Esophagus mucosa (tissue), 1 donor: ENCODE data around the gene SNX14. TPM values are rescaled to one million over a fixed set of nuclear protein-coding genes. Genes with fewer than 3 reads are reported as not detected.
"Not testable (repeated sequence)": the region's sequence is repeated elsewhere in the genome, so short reads cannot be mapped to it uniquely, and the experiment has no call there.

ENCODE experiments used
- ATAC-seq: fragments of 200-7000 bp; cut with Tn5 transposase; one replicate; pipeline ENCODE4 v1.9.1; 2020
- total RNA-seq: library from RNA; stranded (reverse); gene quantifications from one replicate; pipeline ENCODE4 v1.2.4, GENCODE V29; 2023
- donor health status: DM: yes; HTN: yes; CAD: no.

The SNX14 gene
- total RNA-seq, 1 donor from 2014 or later, result 35.2 TPM

DNA sequence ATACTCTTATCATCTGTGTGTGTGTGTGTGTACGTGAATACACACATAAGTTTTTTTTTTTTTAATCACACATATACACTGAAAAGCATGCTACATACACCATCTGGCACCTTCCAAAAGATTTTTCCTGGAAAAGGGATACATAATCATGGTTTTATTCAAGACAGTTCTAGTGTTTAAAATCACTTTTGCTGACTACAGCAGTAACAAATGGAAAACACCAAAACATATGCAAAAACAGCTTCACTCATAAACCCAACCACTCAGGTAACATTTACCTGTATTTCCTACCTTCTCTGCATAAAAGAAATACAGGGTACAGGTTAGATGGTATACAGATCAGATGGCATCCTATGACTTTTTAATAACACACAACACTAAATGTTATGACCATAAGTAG lies 2.5 kb downstream of the SNX14 start:
- ATAC-seq, result no peak

- peak; percentile 79 for ATAC-seq
Measured at GRCh38 chr6:85585741-85586140, 7.9 kb downstream of the SNX14 start.

- ATAC-seq, result not testable (repeated sequence)
Measured at GRCh38 chr6:85582832-85583231, 10.8 kb downstream of the SNX14 start.

DNA sequence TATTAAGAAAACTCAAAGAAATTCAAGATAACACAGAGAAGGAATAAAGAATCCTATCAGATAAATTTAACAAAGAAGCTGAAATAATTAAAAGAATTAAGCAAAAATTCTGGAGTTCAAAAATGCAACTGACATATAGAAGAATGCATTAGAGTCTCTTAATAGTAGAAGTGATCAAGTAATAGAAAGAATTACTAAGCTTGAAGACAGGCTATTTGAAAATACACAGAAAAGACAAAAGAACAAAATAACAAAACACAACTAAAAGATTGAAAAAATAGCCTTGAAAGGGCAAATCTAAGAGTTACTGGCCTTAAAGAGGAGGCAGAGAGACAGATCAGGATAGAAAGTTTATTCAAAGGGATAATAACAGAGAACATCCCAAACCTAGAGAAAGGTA lies 12.1 kb downstream of the SNX14 start:
- ATAC-seq, result no peak

DNA sequence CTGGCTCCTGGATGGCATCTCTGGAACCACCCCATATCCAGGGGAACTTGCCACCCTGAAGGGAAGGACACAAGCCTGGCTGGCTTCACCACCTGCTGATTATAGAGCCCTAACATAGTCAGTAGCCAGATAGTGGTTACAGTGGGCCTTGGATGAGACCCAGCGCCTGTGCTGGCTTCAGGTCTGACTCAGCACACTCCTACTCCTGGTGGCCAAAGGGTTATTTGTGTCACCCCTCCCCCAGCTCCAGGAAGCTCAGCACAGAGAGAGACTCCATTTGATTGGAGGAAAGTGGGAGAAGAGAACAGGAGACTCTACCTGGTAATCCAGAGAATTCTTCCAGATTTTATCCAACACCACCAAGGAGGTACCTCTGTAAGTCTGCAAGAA lies 12.8 kb downstream of the SNX14 start:
- peak; percentile 26 for ATAC-seq

DNA sequence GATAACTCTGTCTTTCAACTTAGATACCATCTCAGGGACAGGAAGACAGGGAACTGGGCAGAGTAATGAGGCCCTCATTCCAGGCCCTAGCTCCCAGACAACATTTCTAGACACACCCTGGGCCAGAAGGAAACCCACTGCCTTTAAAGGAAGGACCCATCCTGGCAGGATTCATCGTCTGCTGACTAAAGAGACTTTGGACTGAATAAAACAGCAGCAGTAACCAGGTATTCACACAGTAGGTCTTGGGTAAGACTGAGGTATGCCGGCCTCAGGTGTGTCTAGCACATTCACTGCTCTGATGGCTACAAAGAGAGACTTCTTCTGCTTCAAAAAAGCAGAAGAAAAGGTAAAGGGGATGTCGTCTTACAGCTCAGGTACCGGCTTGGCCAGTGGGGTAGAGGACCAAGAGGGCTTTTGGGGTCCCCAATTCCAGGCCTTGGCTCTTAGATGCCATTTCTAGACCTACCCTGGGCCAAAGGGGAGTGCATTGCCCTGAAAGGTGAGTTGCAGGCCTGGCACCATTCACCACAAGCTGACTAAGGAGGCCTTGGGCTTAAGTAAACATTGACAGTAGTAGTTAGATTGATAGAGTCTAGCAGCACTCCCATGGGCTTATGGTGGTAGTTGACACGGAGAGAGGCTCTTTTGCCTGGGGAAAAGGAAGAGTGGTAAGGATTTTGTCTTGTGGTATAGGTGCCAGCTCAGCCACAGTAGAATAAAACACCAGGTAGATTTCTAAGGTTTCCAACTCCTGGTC lies 13.4 kb downstream of the SNX14 start:
- ATAC-seq, result peak; percentile 72

DNA sequence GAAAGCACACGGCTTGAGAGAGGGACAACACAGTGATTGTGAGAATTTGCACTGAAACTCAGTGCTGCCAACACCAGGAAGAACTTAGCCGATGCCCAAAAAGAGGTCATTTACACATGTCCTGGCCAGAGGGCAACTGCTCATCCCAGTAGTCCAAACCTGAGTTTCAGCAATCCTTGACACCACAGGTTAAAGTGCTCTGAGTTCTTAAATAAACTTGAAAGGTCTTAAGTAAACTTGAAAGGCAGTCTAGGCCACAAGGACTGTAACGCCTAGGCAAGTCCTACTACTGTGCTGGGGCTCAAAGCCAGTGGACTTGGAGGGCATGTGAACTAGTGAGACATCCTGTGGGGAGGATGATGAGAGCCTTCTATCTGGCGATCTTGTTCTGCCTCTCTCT lies 14.1 kb downstream of the SNX14 start:
- peak; percentile 23 for ATAC-seq

- no peak for ATAC-seq
Measured at GRCh38 chr6:85576476-85576875, 17.2 kb downstream of the SNX14 start.

DNA sequence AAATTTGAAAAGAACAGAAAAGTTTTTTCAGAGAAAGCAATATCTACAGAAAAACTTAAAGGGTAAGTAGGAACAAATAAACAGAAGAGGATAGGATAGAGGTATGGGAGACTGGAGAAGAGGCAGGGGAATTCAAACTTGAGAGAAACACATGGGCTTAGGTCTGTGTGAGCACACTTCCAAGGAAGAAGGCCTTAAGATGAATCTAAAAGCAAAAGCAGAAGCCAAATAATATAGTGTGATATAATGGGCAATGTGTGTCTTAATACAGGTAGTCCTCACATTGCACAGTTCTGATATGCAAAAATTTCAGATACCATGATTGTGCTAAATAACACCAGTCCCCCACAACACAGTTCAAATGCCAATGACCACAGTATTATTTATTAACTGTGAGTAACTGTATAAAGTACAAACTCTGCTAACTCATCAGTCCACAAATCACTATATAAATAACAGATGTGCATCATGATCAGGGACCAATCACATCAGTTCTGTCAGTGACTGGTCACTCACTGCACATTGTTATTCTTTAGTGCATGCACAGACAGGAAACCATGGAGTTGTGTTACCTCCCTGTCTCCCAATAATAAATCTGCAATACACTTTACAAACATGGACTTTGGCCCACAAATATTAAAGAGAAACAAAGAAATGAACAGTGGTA lies 18.6 kb downstream of the SNX14 start:
- ATAC-seq, result peak; percentile 74

- ATAC-seq, result no peak
Measured at GRCh38 chr6:85569323-85569722, 24.3 kb downstream of the SNX14 start.

DNA sequence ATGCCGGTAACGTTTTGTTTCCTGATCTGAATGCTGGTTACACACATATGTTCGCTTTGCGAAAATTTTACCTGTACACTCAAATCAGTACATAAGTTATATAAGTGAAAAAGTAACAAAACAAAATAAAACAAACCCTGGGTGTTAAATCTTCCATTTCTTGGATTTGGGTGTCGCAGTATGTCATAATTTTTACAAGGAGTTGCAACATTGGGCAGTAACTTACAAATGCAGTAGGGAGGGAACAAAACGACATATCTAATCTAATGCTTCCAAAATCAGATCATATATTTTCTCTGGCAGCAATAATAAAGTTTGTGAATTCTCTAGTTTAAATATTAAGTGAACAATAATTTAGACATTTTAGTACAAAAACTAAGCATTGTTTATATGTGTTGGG lies 25.2 kb downstream of the SNX14 start:
- ATAC-seq, result no peak

DNA sequence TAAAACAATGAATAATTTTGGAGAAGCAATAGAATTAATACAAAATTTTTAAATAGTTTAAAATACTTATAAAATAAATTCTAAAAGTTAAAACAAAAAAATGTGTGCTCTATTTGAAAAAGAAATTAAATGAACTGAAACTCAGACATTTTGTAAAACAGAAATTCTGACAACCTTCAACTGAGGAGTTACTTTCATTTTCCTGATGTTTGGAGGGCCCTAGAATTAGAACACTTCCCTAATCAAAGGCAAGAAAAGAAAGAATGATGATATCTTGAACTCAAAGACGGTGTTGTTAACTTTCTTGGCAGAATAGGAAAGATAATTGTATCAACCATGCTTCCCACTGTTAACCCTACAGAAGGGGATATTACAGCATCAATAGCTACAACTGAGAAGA lies 27.9 kb downstream of the SNX14 start:
- ATAC-seq, result no peak

DNA sequence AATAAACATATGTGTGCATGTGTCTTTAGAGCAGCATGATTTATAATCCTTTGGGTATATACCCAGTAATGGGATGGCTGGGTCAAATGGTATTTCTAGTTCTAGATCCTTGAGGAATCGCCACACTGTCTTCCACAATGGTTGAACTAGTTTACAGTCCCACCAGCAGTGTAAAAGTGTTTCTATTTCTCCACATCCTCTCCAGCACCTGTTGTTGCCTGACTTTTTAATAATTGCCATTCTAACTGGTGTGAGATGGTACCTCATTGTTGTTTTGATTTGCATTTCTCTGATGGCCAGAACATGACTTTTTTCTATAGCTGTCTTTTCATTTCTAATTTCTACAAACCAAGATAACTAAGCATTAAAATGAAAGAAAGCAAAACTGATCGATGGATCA lies 29.4 kb downstream of the SNX14 start:
- not testable (repeated sequence) for ATAC-seq

- ATAC-seq, result peak; percentile 67
Measured at GRCh38 chr6:85561750-85562357, 31.8 kb downstream of the SNX14 start.

DNA sequence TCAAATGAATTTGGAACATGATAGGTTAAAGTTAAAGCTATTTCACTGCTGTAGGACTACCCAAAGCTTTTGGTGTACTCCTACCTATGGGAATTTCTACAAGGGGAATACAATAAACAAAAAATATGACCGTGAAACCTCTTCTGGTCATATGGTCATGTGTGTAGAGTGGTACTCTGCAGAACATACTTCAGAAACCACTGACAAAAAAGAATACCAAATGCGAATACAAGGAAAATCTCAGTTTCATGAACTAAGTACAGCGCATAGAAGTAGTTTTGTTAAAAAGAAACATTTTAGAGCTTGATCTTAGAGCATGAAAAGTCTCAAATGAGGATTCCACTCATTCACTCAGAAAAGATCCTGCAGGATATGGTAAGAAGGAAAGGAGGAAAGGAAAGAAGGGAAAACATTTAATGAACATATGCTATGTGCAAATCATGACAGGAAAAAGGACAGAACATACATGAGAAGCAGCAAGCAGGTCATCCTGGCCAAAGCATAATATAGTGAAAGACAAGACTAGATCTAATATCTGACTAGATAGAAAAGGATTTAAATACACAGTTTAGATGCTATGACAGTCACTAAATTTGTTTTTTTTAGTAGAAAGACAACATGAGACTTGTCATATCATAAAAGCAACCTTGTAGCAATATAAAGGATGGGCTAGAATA lies 36.5 kb downstream of the SNX14 start:
- no peak for ATAC-seq

GRCh38 chr6:85552652-85553051 lies 41.0 kb downstream of the SNX14 start:
- ATAC-seq, result no peak

GRCh38 chr6:85551264-85551663 lies 42.4 kb downstream of the SNX14 start:
- ATAC-seq, result no peak

DNA sequence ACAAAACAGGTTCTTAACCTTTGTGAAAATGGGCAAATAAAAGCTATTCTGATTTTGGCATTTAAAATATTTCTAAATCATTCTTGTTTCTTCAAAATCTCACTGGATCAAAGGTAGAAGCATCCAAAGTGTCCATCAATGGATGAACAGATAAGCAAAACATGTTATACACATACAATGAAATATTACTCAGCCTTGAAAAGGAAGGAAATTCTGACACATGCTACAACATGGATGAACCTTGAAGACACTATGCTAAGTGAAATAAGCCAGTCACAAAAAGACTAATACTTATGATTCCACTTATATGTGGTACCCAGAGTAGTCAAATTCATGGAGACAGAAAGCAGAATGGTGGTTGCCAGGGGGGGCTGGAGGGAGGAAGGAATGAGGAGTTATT lies 45.9 kb downstream of the SNX14 start:
- ATAC-seq, result no peak

GRCh38 chr6:85544776-85545175 lies 48.9 kb downstream of the SNX14 start:
- ATAC-seq, result no peak

DNA sequence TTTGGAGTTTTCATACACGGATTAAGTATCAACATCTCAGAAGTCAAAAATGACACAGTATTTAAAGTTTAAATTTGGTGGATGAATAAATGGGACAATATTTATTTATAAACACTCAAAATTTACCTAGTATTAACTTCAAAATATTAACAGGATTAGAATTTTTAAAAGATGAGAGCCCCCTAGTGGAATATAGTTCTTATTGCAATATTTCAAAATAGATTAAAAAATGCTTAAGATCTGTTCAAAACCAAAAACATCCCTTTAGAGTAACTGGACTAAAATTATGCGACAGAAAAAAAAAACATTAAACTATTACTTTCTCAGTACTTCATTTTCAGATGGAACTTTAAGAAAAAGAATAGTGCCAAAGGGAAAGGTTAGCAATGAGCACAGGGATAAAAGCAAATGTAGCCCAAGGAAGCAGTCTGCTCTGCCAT lies 56.6 kb downstream of the SNX14 start:
- no peak for ATAC-seq

GRCh38 chr6:85524281-85524680 lies 69.4 kb downstream of the SNX14 start:
- ATAC-seq, result not testable (repeated sequence)

DNA sequence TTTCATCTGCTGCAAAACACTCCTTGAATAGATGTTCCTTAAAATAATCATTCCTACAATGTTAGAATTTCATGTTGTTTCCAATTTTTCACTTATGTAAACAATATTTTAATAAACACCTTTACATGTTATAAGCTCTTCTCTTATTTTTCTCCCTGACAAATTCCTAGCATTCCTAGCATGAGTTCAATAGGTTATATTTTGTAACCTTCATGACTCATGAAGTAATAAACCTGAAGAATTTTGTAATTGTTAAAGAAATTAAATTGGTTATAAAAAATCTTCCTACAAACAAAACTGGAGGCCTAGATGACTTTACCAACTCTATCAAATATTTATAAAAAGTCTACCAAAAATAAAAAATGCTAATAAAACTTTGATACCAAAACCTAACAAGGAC lies 77.5 kb downstream of the SNX14 start:
- ATAC-seq, result no peak

DNA sequence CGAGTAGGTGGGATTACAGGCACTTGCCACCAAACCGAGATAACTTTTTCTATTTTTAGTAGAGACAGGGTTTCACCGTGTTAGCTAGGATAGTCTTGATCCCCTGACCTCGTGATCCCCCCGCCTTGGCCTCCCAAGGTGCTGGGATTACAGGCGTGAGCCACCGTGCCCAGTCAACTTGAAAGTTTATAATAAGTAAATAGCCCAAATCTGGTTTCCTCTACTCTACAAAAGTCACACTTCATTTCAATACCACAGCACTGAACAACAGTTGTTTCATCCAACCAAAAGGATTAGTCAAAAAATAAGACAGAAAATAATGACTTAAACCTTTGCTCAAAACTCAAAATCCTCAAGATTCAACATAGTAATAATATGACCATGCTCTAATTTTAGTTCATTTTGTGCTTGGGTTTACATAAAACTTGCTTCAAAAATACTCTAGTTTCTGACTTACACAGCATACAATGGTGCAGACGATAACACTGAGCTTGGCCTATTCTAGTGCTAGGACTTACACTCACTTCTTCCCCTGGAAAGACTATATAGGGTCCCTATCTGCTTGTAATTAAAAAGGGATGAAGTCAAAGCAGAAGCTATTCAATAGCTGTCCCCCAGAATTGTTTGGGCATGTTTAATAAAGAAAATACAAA lies 87.1 kb downstream of the SNX14 start:
- no peak for ATAC-seq
